HK-2 (cell line): ENCODE results near the gene CERK.

ENCODE experiments used
- DNase-seq: peaks from one replicate; pipeline ENCODE4 v3.0.0-alpha.2; 2018; ENCODE audit not compliant: unreplicated experiment

The CERK gene

DNA sequence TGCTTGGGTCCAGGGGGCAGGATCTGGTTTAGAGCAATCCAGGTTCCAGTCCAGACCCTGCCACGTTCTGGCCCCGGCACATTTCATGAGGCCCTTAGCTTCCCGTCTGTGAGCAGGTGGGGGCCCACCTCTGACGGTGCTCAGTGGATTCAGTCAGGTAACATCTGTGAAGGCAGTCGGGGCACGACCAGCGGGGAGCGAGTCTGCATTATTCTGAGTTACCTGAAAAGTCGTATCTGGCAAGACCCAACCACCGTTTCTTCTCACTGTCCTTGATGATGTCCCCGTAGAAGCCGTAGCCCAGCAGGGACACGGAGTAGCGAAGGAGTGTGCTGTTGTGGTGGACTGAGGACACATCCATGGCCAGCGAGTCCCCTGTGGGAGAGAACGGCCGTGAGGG lies 39.0 kb downstream of the CERK start:
- DNase-seq = no peak

- no peak for DNase-seq
Observed at GRCh38 chr22:46697811-46698515, 40.1 kb downstream of the CERK start.

- DNase-seq = no peak
Observed at GRCh38 chr22:46696614-46697013, 41.4 kb downstream of the CERK start.

GRCh38 chr22:46696229-46696518 lies 41.9 kb downstream of the CERK start:
- DNase-seq = no peak

DNA sequence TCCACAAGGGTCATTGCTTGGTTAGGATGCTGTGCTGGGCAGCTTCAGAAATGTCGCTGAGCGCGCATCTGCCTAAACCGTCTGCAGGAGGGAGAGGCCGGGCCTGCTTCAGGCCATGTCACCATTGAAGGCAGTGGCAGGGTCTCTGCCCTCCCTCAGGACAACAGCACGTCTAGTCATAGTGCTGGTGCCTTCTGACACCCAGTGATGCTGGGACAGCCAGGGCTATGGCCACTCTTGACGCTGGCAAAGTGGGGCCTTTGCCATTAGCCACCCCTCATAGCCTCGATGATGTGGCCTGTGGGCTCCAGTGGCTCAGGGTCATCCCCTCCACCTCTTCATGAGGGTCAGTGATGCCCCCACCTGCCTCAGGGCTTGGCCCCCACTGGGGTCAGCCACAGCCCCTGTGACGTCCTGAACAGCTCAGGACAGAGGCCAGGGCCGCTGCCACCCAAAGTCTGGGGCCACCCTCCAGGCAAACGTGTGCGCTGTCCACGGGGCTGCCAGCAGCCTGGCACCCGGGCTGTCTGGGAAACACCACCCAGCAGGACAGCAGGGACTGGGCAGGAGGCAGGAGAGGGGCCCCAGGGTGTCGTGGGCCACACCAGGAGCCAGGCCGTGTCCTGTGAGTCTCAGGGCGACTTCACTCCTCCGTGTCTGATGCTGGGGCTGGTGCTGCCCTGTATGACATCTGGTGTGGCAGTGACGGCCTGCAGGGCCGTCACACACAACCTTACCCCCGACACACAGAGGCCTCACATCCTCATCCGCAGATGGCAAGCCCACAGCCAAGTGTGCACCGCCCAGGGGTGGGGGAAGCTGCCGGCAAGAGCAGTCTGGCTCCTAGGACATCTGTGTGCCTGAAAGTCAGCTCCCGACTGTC lies 42.5 kb downstream of the CERK start:
- no peak for DNase-seq

DNA sequence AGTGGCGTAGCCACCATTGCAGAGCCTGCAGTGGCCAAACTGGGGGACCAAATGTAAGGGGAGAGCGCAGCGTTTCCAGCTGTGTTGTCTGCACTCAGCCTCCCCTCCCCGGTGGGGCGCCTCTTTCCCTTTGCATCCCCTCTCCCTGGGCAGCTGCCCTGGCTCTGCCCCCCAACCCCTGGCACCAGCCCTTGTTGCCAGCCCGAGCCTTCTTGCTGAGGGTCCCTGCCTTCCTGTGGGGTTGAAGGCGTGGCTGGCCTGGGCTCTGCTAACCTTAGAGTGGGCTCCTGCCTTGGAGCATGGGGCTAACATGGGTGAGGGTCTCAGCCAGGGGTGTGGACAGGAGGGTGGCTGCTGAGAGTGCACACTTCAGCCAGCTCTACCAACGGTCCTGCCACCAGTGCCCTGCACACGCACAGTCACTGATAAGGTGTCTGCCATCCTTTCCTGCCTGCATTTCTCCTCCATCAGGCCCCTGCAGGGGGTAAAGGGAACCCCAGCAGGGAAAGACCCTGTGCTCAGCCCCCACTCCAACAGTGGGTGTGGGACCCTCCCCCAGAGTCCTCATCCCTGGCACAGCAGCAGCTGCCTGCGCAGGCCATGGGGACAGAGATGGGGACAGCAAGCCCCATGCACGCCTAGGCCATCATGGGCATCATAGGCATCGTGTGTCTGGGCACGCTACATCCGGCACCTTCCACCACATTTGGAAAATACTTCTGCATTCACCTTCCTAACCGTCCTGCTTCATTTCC lies 43.5 kb downstream of the CERK start:
- DNase-seq = no peak

DNA sequence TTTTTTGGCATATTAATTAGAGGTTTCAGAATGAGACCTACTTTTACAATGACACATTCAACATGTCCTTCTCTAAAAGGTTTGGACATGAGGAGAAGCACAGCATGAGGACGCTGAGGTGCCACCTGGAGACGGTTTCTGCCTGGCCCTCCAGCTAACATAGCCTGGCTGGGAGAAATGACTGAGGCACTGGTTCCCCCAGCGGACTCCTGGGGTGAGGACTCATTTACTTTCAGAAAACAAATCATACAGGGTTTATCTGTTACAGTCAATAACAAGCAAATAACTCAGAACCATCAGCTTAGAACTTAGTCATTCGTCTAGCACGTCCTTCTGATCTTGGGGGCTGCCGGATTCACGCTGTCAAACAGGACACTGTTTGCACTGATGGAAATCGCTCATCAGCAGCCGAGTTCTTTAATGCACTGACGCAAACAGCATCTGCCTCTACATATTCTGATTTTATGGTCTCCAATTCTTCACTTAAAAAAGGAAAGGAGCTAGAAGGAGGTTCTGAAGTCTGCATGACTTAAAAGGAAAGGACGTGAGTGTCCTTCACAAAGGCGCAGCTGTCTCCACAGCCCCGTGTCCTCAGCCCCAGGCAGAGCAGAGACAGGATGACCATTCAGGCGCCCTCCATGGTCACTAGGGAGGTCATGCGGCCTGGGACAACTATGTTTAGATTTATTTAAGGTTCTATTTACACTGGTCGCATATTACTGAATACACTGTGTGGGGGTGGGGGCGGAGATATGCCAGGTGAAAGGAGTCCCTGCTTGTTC lies 44.2 kb downstream of the CERK start:
- DNase-seq = no peak

GRCh38 chr22:46691571-46691970 lies 46.5 kb downstream of the CERK start:
- no peak for DNase-seq

DNA sequence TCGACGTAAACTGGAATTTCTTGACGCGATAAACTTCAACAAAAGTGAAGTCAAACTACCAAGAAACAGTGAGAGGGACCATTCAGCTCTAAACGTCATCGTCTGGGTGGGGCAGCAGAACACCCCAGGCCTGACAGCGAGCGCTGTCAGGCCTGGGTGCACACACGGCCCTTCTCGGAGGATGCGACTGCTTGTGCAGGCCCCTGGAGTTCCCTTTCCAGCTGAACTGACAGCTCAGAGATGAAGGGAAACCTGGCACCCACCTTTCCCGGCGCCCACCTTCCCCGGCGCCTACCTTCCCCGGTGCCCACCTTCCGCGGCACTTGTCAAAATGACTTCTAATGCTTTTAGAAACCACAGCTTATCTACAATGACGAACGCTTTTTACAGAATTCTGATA lies 47.9 kb downstream of the CERK start:
- DNase-seq = no peak

DNA sequence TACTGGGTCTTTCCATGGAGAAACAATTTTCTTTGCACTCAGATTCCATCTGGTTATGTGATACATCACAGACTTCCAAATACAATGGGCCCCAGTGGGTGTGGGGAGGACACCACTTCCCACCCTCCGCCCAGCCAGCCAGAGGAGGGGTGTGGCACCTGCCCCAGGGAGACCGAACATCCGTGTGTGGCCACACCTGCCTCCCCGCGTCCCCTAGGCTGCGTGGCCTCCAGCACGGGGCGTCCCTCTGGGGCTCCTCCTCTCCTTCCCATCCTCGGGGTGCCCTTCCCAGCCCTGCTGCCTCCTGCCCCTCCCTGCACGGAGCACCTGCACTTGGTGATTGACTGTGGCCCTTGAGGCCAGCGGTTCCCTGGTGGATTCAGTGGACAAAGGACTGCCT lies 49.1 kb downstream of the CERK start:
- DNase-seq = no peak

DNA sequence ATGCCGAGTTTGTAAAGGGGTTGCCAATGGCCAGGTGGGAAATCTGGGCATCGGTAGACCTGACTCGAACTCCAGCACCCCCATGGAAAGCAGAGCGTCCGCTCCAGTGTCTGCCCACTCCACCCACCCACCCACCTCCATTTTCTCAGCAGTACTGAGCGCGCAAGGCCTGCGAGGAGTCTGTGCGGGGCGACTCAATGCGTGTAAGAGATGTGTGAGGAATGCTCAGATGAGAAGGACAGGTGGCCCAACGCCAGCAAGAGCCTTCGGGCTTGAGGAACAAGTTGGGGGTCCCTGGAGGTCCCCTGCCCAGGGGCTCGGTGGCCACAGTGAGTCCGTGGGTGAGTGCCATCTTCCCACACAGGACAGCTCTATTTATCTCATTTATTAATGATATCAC lies 50.6 kb downstream of the CERK start:
- DNase-seq = no peak

DNA sequence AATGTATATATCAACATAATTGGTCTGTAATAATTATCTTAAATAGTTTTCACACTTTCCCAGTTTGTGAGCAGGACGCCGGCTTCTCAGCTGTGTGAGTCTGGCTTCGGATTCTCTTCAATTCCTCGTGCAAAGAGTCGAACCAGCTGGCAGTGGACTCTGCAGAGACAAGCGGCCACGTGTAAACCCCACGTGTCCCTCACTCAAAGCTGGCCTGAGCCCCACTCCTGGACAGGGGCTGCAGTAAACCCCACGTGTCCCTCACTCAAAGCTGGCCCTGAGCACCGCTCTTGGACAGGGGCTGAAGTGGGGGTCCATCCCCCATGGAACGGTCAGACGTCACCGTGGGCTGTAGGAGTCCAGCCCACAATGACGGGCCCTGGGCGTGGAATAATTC lies 51.0 kb downstream of the CERK start:
- DNase-seq = no peak

- no peak for DNase-seq
Observed at GRCh38 chr22:46686221-46687047, 51.6 kb downstream of the CERK start.

GRCh38 chr22:46684706-46685105 lies 53.3 kb downstream of the CERK start:
- DNase-seq = no peak

- DNase-seq = no peak
Observed at GRCh38 chr22:46682011-46682731, 55.9 kb downstream of the CERK start.

GRCh38 chr22:46681010-46681409 lies 57.0 kb downstream of the CERK start:
- no peak for DNase-seq

DNA sequence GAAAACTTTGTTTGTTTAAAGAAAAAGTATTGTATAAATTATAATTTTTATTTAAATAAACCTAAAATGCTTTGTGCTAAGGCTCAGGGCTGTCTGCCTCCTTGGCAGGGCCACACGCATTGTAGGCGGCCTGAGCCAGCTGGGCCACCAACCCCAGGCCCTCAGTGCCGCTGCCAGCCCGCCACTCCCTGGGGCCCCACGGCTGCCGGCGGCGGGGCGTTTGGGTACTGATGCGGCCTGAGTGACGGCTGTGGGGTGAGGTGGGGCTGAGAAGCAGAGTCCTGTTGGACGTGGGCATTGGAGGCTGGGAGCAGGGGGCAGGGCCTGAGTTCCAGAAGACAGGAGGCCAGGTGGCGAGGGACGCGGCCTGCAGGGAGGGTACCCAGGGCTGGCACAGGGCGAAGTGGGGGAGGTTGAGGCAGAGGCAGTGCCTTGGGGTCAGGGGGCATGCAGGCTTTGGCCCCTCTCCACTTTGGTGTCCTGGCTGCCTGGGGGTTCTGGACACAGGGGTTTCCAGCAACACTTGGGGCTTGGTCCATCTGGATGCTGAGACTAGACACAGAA lies 58.3 kb downstream of the CERK start:
- no peak for DNase-seq

GRCh38 chr22:46678785-46679700 lies 59.0 kb downstream of the CERK start:
- no peak for DNase-seq
